ENCODE measurements around the gene ATF6. TPM values are rescaled to one million over a fixed set of nuclear protein-coding genes. Genes with fewer than 3 reads are reported as not detected.

The ATF6 gene
- total RNA-seq, 2 experiments from 2014 or later, result 10.2 to 13.9 TPM

DNA sequence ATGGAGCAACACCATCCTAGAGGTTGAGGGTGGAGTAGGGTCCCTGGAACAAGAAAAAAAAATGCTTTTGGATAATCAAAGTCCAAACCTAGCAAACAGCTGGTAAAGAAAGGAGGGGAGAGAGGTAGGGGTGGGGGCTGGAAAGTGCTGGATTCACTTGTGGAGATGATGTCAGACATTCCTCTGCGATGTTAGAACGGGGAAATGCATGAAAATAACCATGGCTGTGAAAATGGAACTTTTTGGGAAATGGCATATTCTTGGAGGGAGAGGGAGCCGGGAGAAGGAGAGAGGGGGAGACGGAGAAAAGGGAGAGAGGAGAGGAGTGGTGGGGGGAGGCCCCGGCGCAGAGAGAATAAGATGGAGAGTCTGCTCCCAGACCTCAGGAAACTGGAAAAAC is 203.9 kb downstream of the ATF6 start:
- CTCF ChIA-PET (ENCODE audit: unreplicated experiment), result no interaction called here
- no TSS peak for BruUV-seq (replicated peaks)
- H3K4me2 ChIP-seq (ENCODE audit: low read length), result no peak overlapping the region
- H3K79me2 ChIP-seq (ENCODE audit: insufficient read depth, low read depth, low read length), result no peaks in the 10 kb centered on the region
- H2AFZ ChIP-seq (ENCODE audit: low read length), result no peak overlapping the region
- H3K27ac ChIP-seq (ENCODE audit: low read depth, low read length, poor library complexity, severe bottlenecking), result no peak overlapping the region
- H3K9me2 ChIP-seq (ENCODE audit: insufficient read depth, low read length), result no peaks in the 10 kb centered on the region
- no peaks in the 10 kb centered on the region for H3K9me3 ChIP-seq (ENCODE audit: low read length)
- no peaks in the 10 kb centered on the region for H4K20me1 ChIP-seq (ENCODE audit: insufficient read depth, low read length)
- intact Hi-C loops (cut with micrococcal nuclease; ENCODE audit: unreplicated experiment), result no loop called here
- H3K4me3 ChIP-seq (ENCODE audit: low read depth, low read length, poor library complexity, severe bottlenecking), result no peak overlapping the region
- H3K36me3 ChIP-seq (ENCODE audit: insufficient read depth, low read length), result no peaks in the 10 kb centered on the region
- no peak for TF ChIP-seq EZH2phosphoT487 (IDR thresholded peaks at IDR 0.05; ENCODE audit: borderline replicate concordance, low read depth, low read length)
- TF ChIP-seq, protein P1, sequence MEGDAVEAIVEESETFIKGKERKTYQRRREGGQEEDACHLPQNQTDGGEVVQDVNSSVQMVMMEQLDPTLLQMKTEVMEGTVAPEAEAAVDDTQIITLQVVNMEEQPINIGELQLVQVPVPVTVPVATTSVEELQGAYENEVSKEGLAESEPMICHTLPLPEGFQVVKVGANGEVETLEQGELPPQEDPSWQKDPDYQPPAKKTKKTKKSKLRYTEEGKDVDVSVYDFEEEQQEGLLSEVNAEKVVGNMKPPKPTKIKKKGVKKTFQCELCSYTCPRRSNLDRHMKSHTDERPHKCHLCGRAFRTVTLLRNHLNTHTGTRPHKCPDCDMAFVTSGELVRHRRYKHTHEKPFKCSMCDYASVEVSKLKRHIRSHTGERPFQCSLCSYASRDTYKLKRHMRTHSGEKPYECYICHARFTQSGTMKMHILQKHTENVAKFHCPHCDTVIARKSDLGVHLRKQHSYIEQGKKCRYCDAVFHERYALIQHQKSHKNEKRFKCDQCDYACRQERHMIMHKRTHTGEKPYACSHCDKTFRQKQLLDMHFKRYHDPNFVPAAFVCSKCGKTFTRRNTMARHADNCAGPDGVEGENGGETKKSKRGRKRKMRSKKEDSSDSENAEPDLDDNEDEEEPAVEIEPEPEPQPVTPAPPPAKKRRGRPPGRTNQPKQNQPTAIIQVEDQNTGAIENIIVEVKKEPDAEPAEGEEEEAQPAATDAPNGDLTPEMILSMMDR (conservative IDR thresholded peaks at IDR 0.05; ENCODE audit: low read length), result no peak
- no peaks in the 10 kb centered on the region for H3K4me1 ChIP-seq (ENCODE audit: insufficient read depth, low read length, poor library complexity, severe bottlenecking)
- DNase-seq (ENCODE audit: low spot score), result no peak
- POLR2A ChIA-PET, result no interaction called here

DNA sequence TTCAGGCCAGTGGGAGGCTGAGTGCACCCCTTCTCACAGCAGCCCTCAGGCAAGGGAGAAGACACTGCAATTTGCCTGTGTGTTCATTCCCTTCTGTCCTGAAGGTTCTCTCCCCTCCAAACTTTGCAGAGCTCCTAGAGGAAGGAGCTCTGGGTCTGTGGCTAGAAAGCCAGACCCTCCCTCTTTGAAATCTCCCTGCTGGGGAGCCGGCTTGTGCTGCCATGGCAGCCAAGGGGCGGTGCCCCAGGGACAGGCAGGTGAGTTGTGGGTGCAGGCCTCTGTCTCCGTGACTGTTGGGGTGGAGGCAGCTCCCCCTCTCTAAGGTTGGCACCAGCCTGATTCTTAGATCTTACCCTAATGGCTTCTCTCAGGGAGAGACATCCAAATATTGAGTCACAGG is 204.5 kb downstream of the ATF6 start:
- POLR2A ChIA-PET, result no interaction called here
- intact Hi-C loops (cut with micrococcal nuclease; ENCODE audit: unreplicated experiment), result no loop called here

DNA sequence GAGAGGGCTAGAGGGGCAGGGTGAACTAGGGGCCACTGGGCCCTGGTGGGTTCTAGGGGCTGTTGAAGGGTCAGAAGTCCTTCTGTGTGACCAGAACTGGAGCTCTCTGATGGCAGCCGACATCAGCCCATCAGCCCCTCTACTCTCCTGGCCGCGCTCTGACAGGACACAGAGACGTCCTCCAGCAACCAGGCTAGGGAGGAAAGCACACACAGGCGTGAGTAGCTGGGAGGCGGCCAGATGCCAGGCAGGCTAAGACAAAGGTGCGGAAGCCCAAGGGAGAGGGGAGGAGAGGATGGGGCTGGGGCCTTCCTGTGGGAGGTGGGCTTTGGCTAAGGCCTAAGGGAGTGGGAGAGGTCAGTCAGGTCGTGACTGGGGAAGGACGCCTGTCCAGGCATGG is 206.7 kb downstream of the ATF6 start:
- H4K20me1 ChIP-seq (ENCODE audit: insufficient read depth, low read length), result no peaks in the 10 kb centered on the region
- H3K4me3 ChIP-seq (ENCODE audit: low read depth, low read length, poor library complexity, severe bottlenecking), result no peak overlapping the region
- H3K36me3 ChIP-seq (ENCODE audit: insufficient read depth, low read length), result no peaks in the 10 kb centered on the region
- no peak overlapping the region for H2AFZ ChIP-seq (ENCODE audit: low read length)
- H3K4me1 ChIP-seq (ENCODE audit: insufficient read depth, low read length, poor library complexity, severe bottlenecking), result no peaks in the 10 kb centered on the region
- intact Hi-C loops (cut with micrococcal nuclease; ENCODE audit: unreplicated experiment), result no loop called here
- ChIA-PET CTCF (ENCODE audit: unreplicated experiment) (no interaction called here), POLR2A (no interaction called here)
- no peak overlapping the region for H3K27ac ChIP-seq (ENCODE audit: low read depth, low read length, poor library complexity, severe bottlenecking)
- TF ChIP-seq EZH2phosphoT487 (IDR thresholded peaks at IDR 0.05; ENCODE audit: borderline replicate concordance, low read depth, low read length), result no peak
- TF ChIP-seq, protein P1 (conservative IDR thresholded peaks at IDR 0.05; ENCODE audit: low read length), result no peak
- no peaks in the 10 kb centered on the region for H3K79me2 ChIP-seq (ENCODE audit: insufficient read depth, low read depth, low read length)
- no peak overlapping the region for H3K4me2 ChIP-seq (ENCODE audit: low read length)
- no TSS peak for BruUV-seq (replicated peaks)
- no peaks in the 10 kb centered on the region for H3K9me3 ChIP-seq (ENCODE audit: low read length)
- H3K9me2 ChIP-seq (ENCODE audit: insufficient read depth, low read length), result no peaks in the 10 kb centered on the region
- no peak for DNase-seq (ENCODE audit: low spot score)

More for the DNA sequence above, 204.5 kb downstream of the ATF6 start:
- Histone ChIP-seq H3K4me1 (ENCODE audit: insufficient read depth, low read length, poor library complexity, severe bottlenecking) (no peaks in the 10 kb centered on the region), H3K36me3 (ENCODE audit: insufficient read depth, low read length) (no peaks in the 10 kb centered on the region), H2AFZ (ENCODE audit: low read length) (no peak overlapping the region), H3K4me2 (ENCODE audit: low read length) (no peak overlapping the region), H4K20me1 (ENCODE audit: insufficient read depth, low read length) (no peaks in the 10 kb centered on the region), H3K79me2 (ENCODE audit: insufficient read depth, low read depth, low read length) (no peaks in the 10 kb centered on the region), H3K9me2 (ENCODE audit: insufficient read depth, low read length) (no peaks in the 10 kb centered on the region), H3K4me3 (ENCODE audit: low read depth, low read length, poor library complexity, severe bottlenecking) (no peak overlapping the region), H3K9me3 (ENCODE audit: low read length) (no peaks in the 10 kb centered on the region), H3K27ac (ENCODE audit: low read depth, low read length, poor library complexity, severe bottlenecking) (no peak overlapping the region)
- DNase-seq (ENCODE audit: low spot score), result no peak
- no TSS peak for BruUV-seq (replicated peaks)
- TF ChIP-seq, protein P1 (conservative IDR thresholded peaks at IDR 0.05; ENCODE audit: low read length), result no peak
- TF ChIP-seq EZH2phosphoT487 (IDR thresholded peaks at IDR 0.05; ENCODE audit: borderline replicate concordance, low read depth, low read length), result no peak
- CTCF ChIA-PET (ENCODE audit: unreplicated experiment), result no interaction called here
